Loucy (cell line): ENCODE data around the gene SIGLEC11.

ENCODE experiments used
- CTCF ChIP-seq: fragments of 200-600 bp; sonication (generic); conservative IDR thresholded peaks from 2 replicates; pipeline ENCODE4 v1.5.1; 2014; ENCODE audit warnings: mild to moderate bottlenecking, antibody characterized with exemption, low read length
- EZH2phosphoT487 ChIP-seq: fragments of 200-600 bp; IDR thresholded peaks from 2 replicates; pipeline ENCODE4 v1.6.1; 2018; ENCODE audit warnings: antibody characterized with exemption, mild to moderate bottlenecking, moderate library complexity, borderline replicate concordance

DNA sequence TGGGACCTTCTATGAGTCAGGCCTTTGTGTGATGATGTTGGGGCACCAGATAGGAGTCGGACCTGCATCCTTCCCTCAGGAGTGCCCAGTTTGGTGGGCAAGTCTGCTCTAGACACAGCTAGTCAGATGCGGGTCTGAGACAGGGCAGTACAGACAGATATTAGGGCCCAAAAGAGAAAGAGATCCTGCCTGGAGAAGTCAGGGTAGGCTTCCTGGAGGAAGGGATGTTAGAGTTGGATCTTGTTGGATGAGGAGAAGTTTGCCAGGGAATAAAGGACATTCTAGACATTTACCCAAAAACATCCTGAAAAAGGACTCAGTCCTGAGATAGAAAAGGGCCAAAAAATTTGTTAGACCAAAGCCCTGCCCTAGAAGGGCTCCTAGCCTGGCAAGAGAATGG lies 47.0 kb upstream of the SIGLEC11 start:
- TF ChIP-seq CTCF (no peak), EZH2phosphoT487 (no peak)
